SK-N-MC (cell line): Measurements from ENCODE around the gene SLC4A2.

Experiments used
- EZH2 ChIP-seq: fragments of 200-600 bp; sonication (generic); IDR thresholded peaks from one replicate; pipeline ENCODE4 v1.6.1; 2017; ENCODE audit warnings: antibody characterized with exemption
- FOXP2 ChIP-seq: optimal IDR thresholded peaks from 2 replicates; pipeline ENCODE3; 2011; ENCODE audit warnings: mild to moderate bottlenecking, moderate library complexity; ENCODE audit not compliant: insufficient read depth; ENCODE audit errors: extremely low read length, control extremely low read depth
- POLR2AphosphoS5 ChIP-seq: IDR thresholded peaks from 2 replicates; pipeline ENCODE4 v1.6.1; 2012; ENCODE audit warnings: mild to moderate bottlenecking, low read depth, low read length, borderline replicate concordance

DNA sequence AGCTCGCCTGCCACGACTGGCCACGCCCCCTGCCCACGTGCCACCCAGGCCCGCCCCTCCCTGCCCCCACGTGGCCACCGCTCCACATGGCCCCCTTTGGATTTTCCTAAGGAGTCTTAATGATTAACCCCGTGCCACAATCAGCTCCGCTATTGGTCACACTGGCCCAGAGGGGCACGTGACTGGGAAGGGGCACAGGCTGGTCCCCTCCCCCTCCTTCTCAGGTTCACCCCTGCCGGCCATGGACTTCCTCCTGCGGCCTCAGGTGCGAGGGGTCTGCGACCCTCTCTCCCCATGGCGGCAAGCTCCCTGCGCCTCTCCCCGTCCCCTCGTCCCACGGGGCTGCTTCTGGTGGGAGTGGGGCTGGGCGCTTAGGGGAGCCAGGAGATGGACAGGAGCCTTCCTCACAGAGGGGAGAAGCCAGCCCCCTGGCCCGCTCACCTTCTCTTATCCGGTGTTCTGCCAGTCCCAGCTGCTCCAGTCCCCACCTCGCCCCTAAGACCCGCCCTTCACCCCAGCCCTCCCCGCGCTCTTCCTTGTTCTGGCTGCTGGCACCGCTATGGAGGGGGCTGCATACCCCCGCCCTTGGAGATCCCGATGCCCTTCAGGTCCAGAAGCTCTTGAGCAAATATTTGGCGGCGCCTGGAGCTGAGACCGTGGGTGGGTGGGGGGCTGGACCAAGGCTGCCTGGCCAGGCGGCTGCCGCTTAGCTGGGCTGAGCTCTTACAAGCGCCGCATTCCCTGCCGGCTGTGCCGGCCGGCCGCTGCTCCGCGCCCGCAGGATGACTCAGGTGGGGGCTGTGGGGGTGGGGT lies 3.2 kb downstream of the SLC4A2 start:
- TF ChIP-seq POLR2AphosphoS5 (0 out of 2 replicates have a peak, but pooled peaks have one; percentile 37), EZH2 (no peak), FOXP2 (no peak)
